Activated CD4-positive, alpha-beta T cell treated with anti-CD3 and anti-CD28 coated beads, Interleukin-2, amount 50 U/mL, for 16 hours (primary cell): ENCODE data around the gene MCF2L2.
"Not testable (repeated sequence)": the region's sequence is repeated elsewhere in the genome, so short reads cannot be mapped to it uniquely, and the experiment has no call there.

Experiments used
- DNase-seq: peaks from one replicate; pipeline ENCODE4 v3.0.0-alpha.2; 2020

The MCF2L2 gene

DNA sequence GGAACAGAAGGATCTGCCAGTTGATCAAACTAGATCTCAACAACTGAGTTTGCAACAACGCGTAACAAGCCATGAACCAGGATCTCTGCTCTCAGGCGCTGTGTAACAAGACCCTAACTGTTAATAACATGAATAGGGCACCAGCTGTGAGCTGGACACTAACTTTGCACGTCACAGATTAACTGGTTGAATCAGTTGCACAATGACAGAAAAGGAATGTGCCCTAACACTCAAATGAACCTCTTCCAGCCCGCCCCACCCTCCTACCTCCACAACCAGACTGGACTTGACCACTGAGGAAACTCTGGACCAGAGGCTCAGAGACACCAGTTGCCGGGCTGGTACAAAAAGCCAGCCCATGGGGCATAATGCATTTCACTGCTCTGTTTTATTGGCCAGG is 34.3 kb downstream of the MCF2L2 start:
- DNase-seq: no peak

DNA sequence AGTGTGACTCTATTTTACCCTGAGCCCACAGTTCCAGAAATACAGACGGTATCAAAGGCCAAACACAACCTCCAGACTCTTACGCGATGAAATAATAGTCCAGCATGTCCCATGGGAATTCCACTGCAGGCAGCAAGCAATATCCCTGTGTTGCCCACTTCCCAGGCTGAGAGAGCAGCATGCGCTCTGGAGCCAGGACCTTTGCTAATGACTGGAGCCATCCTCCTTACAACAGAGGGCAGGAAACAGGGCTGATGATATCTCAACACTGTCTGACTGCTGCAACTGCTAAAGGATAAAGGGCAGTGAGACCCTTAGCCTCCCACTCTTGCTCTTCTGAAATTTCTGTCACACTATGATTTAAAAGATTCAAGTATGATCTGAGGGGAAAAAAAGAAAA is 34.8 kb downstream of the MCF2L2 start:
- no peak for DNase-seq

DNA sequence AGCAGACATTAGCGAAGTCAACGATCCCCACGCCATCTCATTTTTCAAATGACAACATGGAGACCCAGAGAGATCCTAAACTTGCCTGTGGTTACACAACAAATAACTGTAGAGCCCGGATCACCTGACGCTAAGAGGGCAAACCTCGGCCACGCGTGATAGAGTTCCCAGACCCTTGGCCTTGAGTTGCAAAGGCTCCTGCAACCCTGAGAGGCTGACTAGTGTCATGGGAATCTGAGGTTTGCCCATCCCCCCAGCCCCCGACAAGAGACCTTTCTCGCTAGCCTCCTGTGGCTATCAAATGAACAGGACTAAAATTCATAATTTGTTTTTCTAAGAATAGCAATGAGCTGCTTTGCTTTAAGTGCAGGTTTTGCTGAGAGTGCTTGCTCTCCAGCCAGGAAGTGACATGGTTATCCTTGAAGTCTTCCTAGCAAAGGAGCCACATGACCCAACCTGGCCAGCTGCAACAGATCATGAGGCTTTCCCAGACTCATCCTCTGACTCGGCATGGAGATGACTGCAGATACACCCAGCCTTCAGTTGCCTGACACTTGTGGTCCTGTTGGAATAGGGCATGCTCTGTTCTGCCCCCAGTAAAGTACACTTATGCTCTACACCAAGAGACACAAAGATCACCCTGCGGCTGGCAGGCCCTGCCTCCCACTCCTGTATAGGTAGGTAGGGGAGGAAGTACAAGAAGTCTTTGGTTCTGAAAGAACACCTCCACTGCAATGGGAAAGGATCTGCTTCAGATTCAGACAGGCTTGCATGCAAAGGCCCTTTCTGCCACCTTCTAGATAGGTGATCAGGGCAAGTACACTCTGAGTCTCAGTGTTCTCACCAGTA is 36.0 kb downstream of the MCF2L2 start:
- DNase-seq: no peak

- no peak for DNase-seq
These were observed 37.0 kb downstream of the MCF2L2 start for GRCh38 chr3:183391460-183391859.

- DNase-seq: no peak
These were observed 37.6 kb downstream of the MCF2L2 start for GRCh38 chr3:183390844-183391243.

GRCh38 chr3:183388213-183388895 is 40.1 kb downstream of the MCF2L2 start:
- no peak for DNase-seq

DNA sequence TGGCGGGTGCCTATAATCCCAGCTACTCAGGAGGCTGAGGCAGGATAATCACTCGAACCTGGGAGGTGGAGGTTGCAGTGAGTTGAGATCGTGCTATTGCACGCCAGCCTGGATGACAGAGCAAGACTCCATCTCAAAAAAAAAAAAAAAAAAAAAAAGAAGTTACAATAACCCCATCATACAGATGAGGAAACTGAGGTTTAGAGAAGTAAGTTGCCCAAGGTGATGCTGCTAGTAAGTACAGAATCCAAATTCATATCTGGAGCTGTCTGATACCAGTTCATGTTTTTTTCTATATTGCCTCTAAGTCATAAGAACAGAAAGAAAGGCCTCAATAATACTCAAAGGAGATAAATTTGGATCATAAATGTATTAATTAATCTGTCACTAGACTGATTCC is 40.6 kb downstream of the MCF2L2 start:
- DNase-seq: no peak

DNA sequence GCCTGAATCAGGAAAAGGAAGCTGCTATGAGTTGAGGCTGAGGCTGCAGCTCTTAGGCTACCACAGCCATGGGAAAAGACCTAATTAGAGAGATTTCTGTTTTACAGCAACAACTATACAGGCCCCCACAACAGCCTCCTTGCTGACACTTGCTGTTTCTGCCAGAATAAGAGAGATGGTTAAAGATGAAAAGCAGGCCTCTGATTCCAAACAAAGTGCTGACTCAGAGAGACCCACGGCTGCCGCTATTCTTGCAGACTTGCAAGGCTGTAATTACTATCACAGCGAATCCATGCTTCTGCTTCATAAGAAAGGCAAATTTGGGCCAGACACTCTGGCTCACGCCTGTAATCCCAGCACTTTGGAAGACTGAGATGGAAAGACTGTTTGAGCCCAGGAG is 41.8 kb downstream of the MCF2L2 start:
- DNase-seq: no peak

- DNase-seq: peak; percentile 67
These were observed 42.5 kb downstream of the MCF2L2 start for GRCh38 chr3:183385698-183386613.

DNA sequence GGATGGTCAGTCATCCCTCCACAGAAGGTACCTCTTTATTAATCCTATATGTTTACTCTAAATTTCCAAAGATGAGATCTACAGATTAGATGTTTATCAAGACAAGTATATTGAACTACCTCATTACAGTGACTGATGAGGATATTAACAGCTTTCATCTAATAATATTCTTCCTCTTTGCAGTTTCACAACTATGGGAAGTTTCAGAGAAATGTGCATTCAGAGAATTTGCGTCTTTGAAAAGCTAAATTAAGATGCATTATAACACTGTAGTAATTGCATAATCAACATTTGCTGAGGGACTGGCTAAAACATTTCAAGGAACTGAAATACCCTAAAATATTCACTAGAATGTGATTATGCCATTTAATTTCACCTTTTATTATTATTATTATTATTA is 46.7 kb downstream of the MCF2L2 start:
- DNase-seq: no peak

- DNase-seq: no peak
These were observed 47.2 kb downstream of the MCF2L2 start for GRCh38 chr3:183381179-183381578.

DNA sequence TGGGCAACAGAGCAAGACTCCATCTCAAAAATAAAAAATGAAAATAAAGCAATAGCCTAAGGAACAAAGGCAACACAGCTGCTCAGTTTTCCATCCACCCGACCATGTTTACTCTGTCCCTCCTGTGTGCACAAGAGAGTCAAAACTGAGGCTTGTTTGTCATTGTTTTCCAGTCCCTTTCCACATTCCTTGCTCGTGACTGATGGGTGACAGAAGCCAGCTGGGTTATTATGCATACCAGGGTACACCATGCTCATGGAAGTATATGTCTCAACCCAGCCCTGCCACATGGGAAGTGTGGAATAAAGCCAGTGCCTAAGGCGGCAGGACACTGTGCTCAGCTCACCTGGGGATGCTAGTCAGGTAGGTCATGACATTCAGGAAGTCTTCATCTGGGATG is 49.5 kb downstream of the MCF2L2 start:
- no peak for DNase-seq

DNA sequence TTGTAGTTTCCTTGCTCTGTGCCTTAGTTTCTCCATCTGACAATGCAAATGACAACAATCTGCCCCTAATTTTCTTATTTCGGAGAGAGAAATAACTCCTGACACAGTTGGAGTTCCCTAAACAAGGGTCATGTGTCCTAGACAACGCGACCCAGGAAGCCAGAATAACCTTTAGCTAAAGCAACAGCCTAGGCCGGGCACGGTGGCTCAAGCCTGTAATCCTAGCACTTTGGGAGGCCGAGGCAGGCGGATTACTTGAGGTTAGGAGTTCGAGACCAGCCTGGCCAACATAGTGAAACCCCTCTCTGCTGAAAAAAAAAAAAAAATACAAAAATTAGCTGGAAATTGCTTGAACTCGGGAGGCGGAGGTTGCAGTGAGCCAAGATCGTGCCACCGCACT is 49.9 kb downstream of the MCF2L2 start:
- DNase-seq: no peak

DNA sequence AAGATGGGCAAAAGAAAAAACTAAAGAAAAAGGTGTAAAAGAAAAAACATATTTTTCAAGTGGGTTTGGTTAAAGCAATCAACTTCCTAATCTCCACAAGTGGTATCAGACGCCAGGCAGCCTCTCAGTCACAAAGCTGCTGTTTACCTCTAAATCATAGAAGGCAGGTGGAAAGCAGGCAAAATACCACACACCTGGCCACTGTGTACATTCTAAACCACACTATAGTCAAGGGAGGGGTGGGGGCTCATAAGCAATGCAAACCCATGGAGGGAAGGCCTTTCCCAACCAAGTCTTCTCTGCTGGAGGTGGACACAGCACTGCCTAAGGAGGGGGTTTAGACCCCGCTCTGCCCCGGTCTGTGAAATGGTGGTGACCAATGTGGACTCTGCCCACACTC is 50.4 kb downstream of the MCF2L2 start:
- DNase-seq: no peak

DNA sequence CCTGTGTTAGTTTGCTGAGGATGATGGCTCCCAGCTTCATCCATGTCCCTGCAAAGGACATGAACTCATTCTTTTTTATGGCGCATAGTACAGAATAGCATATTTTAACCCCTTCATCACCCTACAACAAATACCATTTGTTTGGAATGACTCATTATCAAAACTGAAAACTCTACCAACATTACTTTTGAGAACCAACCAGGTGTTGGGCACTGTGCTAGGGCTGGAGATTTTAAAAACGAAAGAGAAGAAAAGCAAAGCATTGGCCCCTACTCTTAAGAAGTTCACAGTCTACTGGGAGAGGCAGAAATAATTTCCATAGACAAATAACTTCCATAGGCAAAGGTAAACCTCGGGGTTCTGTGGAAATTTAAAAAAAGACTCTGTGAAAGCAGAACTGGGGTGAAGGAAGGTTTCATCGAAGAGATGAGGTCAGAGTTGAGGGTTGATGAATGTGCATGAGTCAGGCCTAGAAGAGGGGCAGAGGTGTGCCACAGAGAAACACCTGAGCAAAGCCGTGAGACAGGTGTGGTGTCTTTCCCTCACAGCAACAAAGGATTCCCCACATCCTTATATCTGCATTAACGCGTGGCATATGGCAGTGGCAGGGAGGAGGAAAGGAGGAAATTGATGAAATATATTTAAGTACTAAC is 51.0 kb downstream of the MCF2L2 start:
- peak; percentile 28 for DNase-seq

- no peak for DNase-seq
These were observed 52.6 kb downstream of the MCF2L2 start for GRCh38 chr3:183375787-183376186.

- no peak for DNase-seq
These were observed 53.1 kb downstream of the MCF2L2 start for GRCh38 chr3:183375337-183375736.

DNA sequence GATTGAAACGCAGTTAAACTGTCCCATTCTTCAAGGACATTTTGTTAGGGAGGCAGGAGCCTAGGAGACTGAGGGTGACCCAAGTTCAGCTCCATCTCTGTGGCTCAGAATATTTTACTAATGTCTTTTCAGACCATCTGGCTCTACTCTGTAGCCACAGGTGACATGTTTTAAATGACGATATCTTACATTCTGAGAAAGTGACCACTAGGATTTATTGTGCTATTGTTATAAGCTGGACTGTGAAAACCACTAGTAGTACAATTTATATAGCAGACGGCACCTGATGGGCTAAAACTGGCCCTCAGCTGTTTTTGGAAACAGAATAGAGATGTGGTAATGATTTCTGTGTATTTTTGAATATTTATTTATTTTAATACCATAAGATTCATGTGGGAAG is 55.5 kb downstream of the MCF2L2 start:
- DNase-seq: no peak

GRCh38 chr3:183371600-183371968 is 56.8 kb downstream of the MCF2L2 start:
- DNase-seq: not testable (repeated sequence)

DNA sequence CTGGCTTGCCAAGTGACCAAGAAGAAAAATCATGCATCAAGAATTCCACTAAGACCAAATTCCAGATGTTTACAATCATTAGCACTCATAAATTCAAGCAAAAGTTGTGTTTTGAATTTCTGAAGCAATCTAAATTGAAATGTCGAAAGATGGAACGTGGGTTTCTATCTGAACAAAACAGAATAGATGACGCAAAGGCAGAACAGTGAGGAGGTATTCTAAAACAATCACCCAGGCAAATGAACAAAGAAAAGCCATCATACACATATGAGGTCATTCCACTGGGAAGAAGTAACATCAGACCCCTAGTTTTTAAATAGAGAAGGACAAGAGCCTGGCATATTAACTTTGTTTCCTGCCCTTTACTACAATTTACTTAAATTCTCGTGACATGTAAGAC is 58.0 kb downstream of the MCF2L2 start:
- no peak for DNase-seq

- DNase-seq: no peak
These were observed 58.8 kb downstream of the MCF2L2 start for GRCh38 chr3:183369627-183370026.

DNA sequence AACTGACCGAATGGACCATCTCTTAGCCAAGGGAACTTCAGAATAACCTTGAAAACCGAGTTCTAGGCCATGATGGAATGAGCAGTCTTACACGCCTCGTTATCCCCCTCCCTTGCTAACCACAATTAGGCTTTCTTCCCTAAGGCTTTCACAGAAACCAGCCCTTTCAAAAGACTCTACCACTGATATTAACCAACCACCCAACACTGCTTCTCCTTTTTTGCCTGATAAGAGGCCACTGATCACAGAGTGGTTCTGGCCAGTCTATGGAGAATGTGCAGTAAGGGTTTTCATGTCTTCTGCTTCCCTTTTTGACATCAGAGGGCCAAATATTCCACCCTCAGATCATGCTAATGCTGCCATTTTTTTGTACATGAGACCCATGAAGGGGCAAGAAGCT is 59.3 kb downstream of the MCF2L2 start:
- DNase-seq: no peak
